Esophagus muscularis mucosa (tissue), 4 donors: Measurements from ENCODE around the gene SGK1. TPM values are rescaled to one million over a fixed set of nuclear protein-coding genes. Genes with fewer than 3 reads are reported as not detected.
"Not testable (repeated sequence)": the region's sequence is repeated elsewhere in the genome, so short reads cannot be mapped to it uniquely, and the experiment has no call there.

Experiments used
- DNase-seq: peaks from one replicate; pipeline ENCODE4 v3.0.0-alpha.2; 2017; ENCODE audit errors: extremely low spot score
- H3K27ac ChIP-seq, 4 donors: fragments of 200-600 bp; sonication (generic); replicated peaks in 1 of 4; 1 replicate in 3 of 4; 2 replicates in 1 of 4; pipeline ENCODE4 v1.5.1; 2016 to 2019; ENCODE audit warnings: mild to moderate bottlenecking in 1 of 4
- H3K27me3 ChIP-seq, 4 donors: fragments of 200-600 bp; sonication (generic); one replicate each; pipeline versions ENCODE4 v1.5.1 to v1.6.0; 2016 to 2019
- H3K36me3 ChIP-seq, 4 donors: fragments of 200-600 bp; sonication (generic); one replicate each; pipeline ENCODE4 v1.5.1; 2016 to 2019
- H3K4me1 ChIP-seq, 4 donors: fragments of 200-600 bp; sonication (generic); one replicate each; pipeline ENCODE4 v1.5.1; 2016 to 2019
- H3K4me3 ChIP-seq, 4 donors: fragments of 200-600 bp; sonication (generic); 1 replicate in 2 of 4; 2 replicates in 2 of 4; pipeline ENCODE4 v1.5.1; 2016 to 2019; ENCODE audit warnings: mild to moderate bottlenecking in 4 of 4, moderate library complexity in 1 of 4
- H3K9me3 ChIP-seq, 4 donors: fragments of 200-600 bp; sonication (generic); 1 replicate in 3 of 4; 2 replicates in 1 of 4; pipeline ENCODE4 v1.5.1; 2016 to 2019
- CTCF ChIP-seq, 3 experiments: fragments of 200-600 bp in 2 of 3; fragments of 450-650 bp in 1 of 3; sonication (generic) in 2 of 3; IDR thresholded peaks; one replicate each; pipeline ENCODE4 v1.5.1; 2017 to 2019; ENCODE audit warnings: antibody characterized with exemption in 3 of 3, mild to moderate bottlenecking in 2 of 3, moderate library complexity in 1 of 3
- EP300 ChIP-seq: sonication (generic); formaldehyde crosslinking; IDR thresholded peaks from one replicate; pipeline ENCODE4 v1.6.1; 2017; ENCODE audit warnings: antibody characterized with exemption
- POLR2A ChIP-seq: fragments of 450-650 bp; IDR thresholded peaks from one replicate; pipeline ENCODE4 v1.6.1; 2017; ENCODE audit warnings: antibody characterized with exemption, moderate library complexity, mild to moderate bottlenecking, low read depth
- POLR2AphosphoS5 ChIP-seq, 2 donors: sonication (generic); formaldehyde crosslinking; IDR thresholded peaks; one replicate each; pipeline ENCODE4 v1.6.1; 2017; ENCODE audit warnings: antibody characterized with exemption in 2 of 2
- WGBS: methylation state at CpG from one replicate; pipeline ENCODE4 v1.1.5; 2018; 5-methylcytosine and 5-hydroxymethylcytosine counted together
- intact Hi-C: fragments of 100-400 bp; cut with DNase I; formaldehyde crosslinking; loops from one replicate; pipeline ENCODE4 v1.15.1; 2023
- total RNA-seq, 4 donors: library from RNA; depleted of rRNA; stranded (reverse); fragments of >200 nt; gene quantifications; one replicate each; pipeline versions ENCODE4 v1.1.0 to v1.2.1, GENCODE V29; 2016

Gene SGK1
- total RNA-seq, 4 donors from 2014 or later: 30.7 to 52.8 (median 43.9) TPM

GRCh38 chr6:134282816-134283215, 35.1 kb downstream of the SGK1 start:
- no peaks in the 10 kb centered on the region for H3K27me3 ChIP-seq
- H3K27ac ChIP-seq: no peak overlapping the region
- H3K4me1 ChIP-seq: no peaks in the 10 kb centered on the region
- no peaks in the 10 kb centered on the region for H3K9me3 ChIP-seq
- H3K36me3 ChIP-seq: no peaks in the 10 kb centered on the region
- WGBS: 94% methylated on average over 3 of the region's 3 CpGs
- intact Hi-C loops: no loop called here
- H3K4me3 ChIP-seq: no peak overlapping the region
- TF ChIP-seq CTCF (IDR thresholded peaks at IDR 0.05) (no peak), EP300 (no peak)
- DNase-seq: no peak

DNA sequence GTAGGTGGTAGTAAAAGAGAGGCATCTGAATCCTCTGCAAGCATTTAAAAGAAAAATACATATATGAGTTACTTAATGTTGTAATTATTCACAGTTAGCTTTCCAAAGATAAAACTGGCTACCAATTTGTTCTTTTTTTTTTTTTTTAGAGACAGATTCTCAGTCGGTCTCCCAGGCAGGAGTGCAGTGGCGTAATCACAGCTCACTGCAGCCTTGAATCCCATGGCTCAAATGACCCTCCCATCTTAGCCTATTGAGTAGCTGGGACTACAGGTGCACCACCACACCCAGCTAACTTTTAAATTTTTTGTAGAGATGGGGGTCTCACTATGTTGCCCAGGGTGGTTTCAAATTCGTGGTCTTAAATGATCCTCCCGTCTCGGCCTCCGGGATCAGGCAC, 36.5 kb downstream of the SGK1 start:
- Histone ChIP-seq H3K9me3 (no peaks in the 10 kb centered on the region), H3K4me3 (no peak overlapping the region), H3K36me3 (no peaks in the 10 kb centered on the region), H3K4me1 (no peaks in the 10 kb centered on the region), H3K27me3 (no peaks in the 10 kb centered on the region), H3K27ac (no peak overlapping the region)
- WGBS: 99% methylated on average over 6 of the region's 6 CpGs
- no peak for DNase-seq
- intact Hi-C loops: no loop called here
- TF ChIP-seq POLR2AphosphoS5 (IDR thresholded peaks at IDR 0.05): no peak
- no peak for TF ChIP-seq EP300
- TF ChIP-seq CTCF (IDR thresholded peaks at IDR 0.05): no peak
- no peak for TF ChIP-seq POLR2A

- H3K4me3 ChIP-seq: no peak overlapping the region
- DNase-seq: no peak
- TF ChIP-seq POLR2A (no peak), EP300 (no peak), CTCF (IDR thresholded peaks at IDR 0.05) (no peak), POLR2AphosphoS5 (IDR thresholded peaks at IDR 0.05) (no peak)
- no peak overlapping the region for H3K27ac ChIP-seq
- intact Hi-C loops: no loop called here
- H3K36me3 ChIP-seq: no peaks in the 10 kb centered on the region
- H3K4me1 ChIP-seq: no peaks in the 10 kb centered on the region
- H3K9me3 ChIP-seq: no peaks in the 10 kb centered on the region
- WGBS: 85% methylated on average over 6 of the region's 6 CpGs
- H3K27me3 ChIP-seq: no peaks in the 10 kb centered on the region
These were observed 39.9 kb downstream of the SGK1 start for GRCh38 chr6:134278000-134278399.

DNA sequence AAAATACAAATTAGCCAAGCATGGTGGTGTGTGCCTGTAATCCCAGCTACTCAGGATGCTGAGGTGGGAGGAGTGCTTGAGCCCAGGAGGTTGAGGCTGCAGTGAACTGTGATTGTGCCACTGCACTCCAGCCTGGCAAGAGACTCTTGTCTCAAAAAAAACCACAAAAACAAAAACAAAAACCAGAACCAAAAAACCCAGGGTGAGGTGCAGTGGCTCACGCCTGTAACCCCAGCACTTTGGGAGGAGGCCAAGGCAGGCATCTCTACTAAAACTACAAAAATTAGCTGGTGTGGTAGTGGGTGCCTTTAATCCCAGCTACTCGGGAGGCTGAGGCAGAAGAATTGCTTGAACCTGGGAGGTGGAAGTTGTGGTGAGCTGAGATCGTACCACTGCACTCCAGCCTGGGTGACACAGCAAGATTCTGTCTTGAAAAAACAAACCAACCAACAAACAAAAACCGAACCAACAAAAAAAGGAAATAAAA, 41.0 kb downstream of the SGK1 start:
- H3K4me1 ChIP-seq, H3K36me3 ChIP-seq, intact Hi-C loops, H3K4me3 ChIP-seq, H3K9me3 ChIP-seq, DNase-seq, H3K27ac ChIP-seq, H3K27me3 ChIP-seq: not testable (repeated sequence)
- WGBS: 82% methylated on average over 4 of the region's 4 CpGs

GRCh38 chr6:134272374-134272773, 45.5 kb downstream of the SGK1 start:
- intact Hi-C loops: no loop called here
- no peak for DNase-seq
- Histone ChIP-seq H3K9me3 (no peaks in the 10 kb centered on the region), H3K4me1 (no peaks in the 10 kb centered on the region), H3K27ac (no peak overlapping the region), H3K36me3 (no peaks in the 10 kb centered on the region), H3K4me3 (no peak overlapping the region), H3K27me3 (no peaks in the 10 kb centered on the region)
- TF ChIP-seq EP300: no peak
- TF ChIP-seq POLR2AphosphoS5 (IDR thresholded peaks at IDR 0.05): no peak
- no peak for TF ChIP-seq CTCF (IDR thresholded peaks at IDR 0.05)
- TF ChIP-seq POLR2A: no peak
- WGBS: 77% methylated on average over 5 of the region's 5 CpGs
